ENCODE measurements around the gene SPEM1. TPM values are rescaled to one million over a fixed set of nuclear protein-coding genes. Genes with fewer than 3 reads are reported as not detected.
A peak's percentile ranks its signal among the peaks of the same experiment; 100 is the strongest.

SPEM1 gene
- total and polyA plus RNA-seq, 10 of the 15 experiments (the other 5 are each of a cell fraction or from before 2014, with no cell fraction given), result not detected

- ChIA-PET POLR2A (interaction anchor here (0.6 kb wide), 1 partner anchor 19 kb away, joined by 3 read pairs; the partner anchor contains the start of gene TMEM256), CTCF (interaction anchor here (1.0 to 1.1 kb wide), 2 partner anchors 303 to 330 kb away, joined by 3 read pairs; partner anchors contain the start of gene TP53), SMC1A (ENCODE audit: uncharacterized antibody, unreplicated experiment) (no interaction called here), RAD21 (ENCODE audit: unreplicated experiment) (no interaction called here)
- peak overlapping the region; percentile 38; the same call in 1 of the 2 replicates for H3K9ac ChIP-seq (ENCODE audit: control insufficient read depth, insufficient read depth, low read length)
- WGBS (ENCODE audit: insufficient coverage, insufficient replicate concordance, low lambda C conversion rate, missing lambda C conversion rate), result 35% methylated on average over 23 of the region's 23 CpGs
- in situ Hi-C loops (cut with MboI) (no loop called here), intact Hi-C loops (cut with micrococcal nuclease; ENCODE audit: unreplicated experiment) (no loop called here)
- ATAC-seq, result no peak
- peak overlapping the region; percentile 79 for H2AFZ ChIP-seq (ENCODE audit: control insufficient read depth, low read depth, low read length)
- peaks cover 8% of the 10 kb centered on the region; the same call in 1 of the 2 replicates for H3K4me1 ChIP-seq (ENCODE audit: control insufficient read depth, insufficient read depth, low read length)
- no peaks in the 10 kb centered on the region; the same call in 2 of the 3 replicates for H3K9me3 ChIP-seq (replicated peaks; ENCODE audit: control insufficient read depth, insufficient read depth, low read length)
- no TSS peak for BruUV-seq (replicated peaks)
- no peak for FAIRE-seq
- H3K36me3 ChIP-seq (ENCODE audit: control insufficient read depth in 2 of 2, insufficient read depth in 2 of 2, low read length in 1 of 2), result no peaks in the 10 kb centered on the region
- DNase-seq (ENCODE audit: low read depth, low spot score), result no peak
- peak overlapping the region; percentile 53 for H3K4me3 ChIP-seq
- H3K79me2 ChIP-seq (ENCODE audit: control insufficient read depth, insufficient read depth, low read length), result no peaks in the 10 kb centered on the region
- peaks cover 4 to 5% of the 10 kb centered on the region in 2 experiments; a peak in 3 of 4 replicates for H3K27me3 ChIP-seq (replicated peaks in 1 of 2; ENCODE audit: control insufficient read depth in 2 of 2, insufficient read depth in 2 of 2, low read length in 1 of 2)
- H3K4me2 ChIP-seq (ENCODE audit: control insufficient read depth, insufficient read depth), result peak overlapping the region; percentile 86
- H4K20me1 ChIP-seq (ENCODE audit: control insufficient read depth, insufficient read depth), result no peaks in the 10 kb centered on the region
- H3K27ac ChIP-seq (ENCODE audit: control insufficient read depth, insufficient read depth), result no peak overlapping the region
- TF ChIP-seq BCLAF1 (IDR thresholded peaks at IDR 0.05) (no peak), NFYB (IDR thresholded peaks at IDR 0.05; ENCODE audit: insufficient read depth, low read depth, low read length) (no peak), SMC3 (IDR thresholded peaks at IDR 0.05; ENCODE audit: borderline replicate concordance, low read length) (no peak), BRCA1 (IDR thresholded peaks at IDR 0.05; ENCODE audit: low read depth, low read length) (no peak), SIX5 (IDR thresholded peaks at IDR 0.05; ENCODE audit: low read depth, low read length, severe bottlenecking) (no peak), CUX1 (IDR thresholded peaks at IDR 0.05; ENCODE audit: insufficient replicate concordance, low read depth, low read length) (no peak), ZNF207 (IDR thresholded peaks at IDR 0.05; ENCODE audit: borderline replicate concordance) (no peak), TARDBP (IDR thresholded peaks at IDR 0.05; ENCODE audit: borderline replicate concordance) (no peak), TCF12 (IDR thresholded peaks at IDR 0.05; ENCODE audit: low read depth, low read length) (no peak), ZBTB33 (IDR thresholded peaks at IDR 0.05) (no peak), FOS (IDR thresholded peaks at IDR 0.05; ENCODE audit: borderline replicate concordance, extremely low read depth, insufficient read length) (no peak), LARP7 (IDR thresholded peaks at IDR 0.05) (no peak)
Observed at GRCh38 chr17:7384489-7385081, 35.5 kb upstream of the SPEM1 start.

Data from GM12878 (cell line).